ENCODE measurements around the gene SLA2.

GRCh38 chr20:36647196-36648121 is 1.5 kb upstream of the SLA2 start:
- no peak for TF ChIP-seq CTCF (IDR thresholded peaks at IDR 0.05)
- no peak for TF ChIP-seq EZH2 (IDR thresholded peaks at IDR 0.05)
